ENCODE measurements around the gene UBR1. TPM values are rescaled to one million over a fixed set of nuclear protein-coding genes. Genes with fewer than 3 reads are reported as not detected.
A peak's percentile ranks its signal among the peaks of the same experiment; 100 is the strongest.
"Not testable (repeated sequence)": the region's sequence is repeated elsewhere in the genome, so short reads cannot be mapped to it uniquely, and the experiment has no call there.

UBR1 gene
- total RNA-seq, 2 donors from 2014 or later, result 31.0 to 32.1 TPM

DNA sequence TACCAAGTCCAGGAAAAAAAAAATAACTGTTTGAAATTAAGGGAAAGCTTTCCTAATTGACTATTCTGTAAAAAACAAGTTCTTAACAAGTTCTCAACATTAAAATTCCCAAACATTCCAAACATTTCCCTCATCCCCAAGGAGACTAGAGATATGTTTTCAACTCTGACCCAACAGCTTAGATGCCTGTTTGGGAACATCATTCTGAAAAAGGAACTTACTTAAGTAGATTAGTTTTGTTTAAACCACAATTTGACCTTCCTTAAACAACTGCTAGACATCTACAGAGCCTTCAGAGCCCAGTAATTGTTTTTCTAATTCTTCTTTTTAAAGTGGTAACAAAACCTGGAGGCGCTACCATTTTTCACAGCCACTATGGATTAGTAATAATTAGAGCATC, 12.8 kb downstream of the UBR1 start:
- DNase-seq (ENCODE audit: low spot score in 2 of 2), result no peak
- Mint-ChIP-seq H3K9me3 (no peaks in the 10 kb centered on the region), H3K36me3 (peaks cover 4 to 17% of the 10 kb centered on the region in 2 donors), H3K27ac (no peak overlapping the region)
- no peak for ATAC-seq

DNA sequence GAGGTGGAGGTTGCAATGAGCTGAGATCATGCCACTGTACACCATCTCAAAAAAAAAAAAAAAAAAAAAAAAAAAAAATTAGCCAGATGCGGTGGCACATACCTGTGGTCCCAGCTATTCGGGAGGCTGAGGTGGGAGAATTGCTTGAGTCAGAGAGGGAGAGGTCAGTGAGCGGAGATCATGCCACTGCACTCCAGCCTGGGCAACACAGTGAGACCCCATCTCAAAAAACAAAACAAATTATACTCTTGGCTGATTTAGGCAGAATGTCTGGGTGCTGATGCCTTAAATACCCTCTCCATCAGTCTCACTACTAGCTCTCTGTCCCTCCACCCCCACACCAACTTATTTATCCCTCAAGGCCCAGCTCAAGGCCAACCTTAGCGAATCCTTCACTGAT, 14.0 kb downstream of the UBR1 start:
- Mint-ChIP-seq H3K27ac (no peak overlapping the region), H3K36me3 (peaks cover 0 to 10% of the 10 kb centered on the region in 2 donors), H3K9me3 (no peaks in the 10 kb centered on the region)
- no peak for DNase-seq (ENCODE audit: low spot score in 2 of 2)
- no peak for ATAC-seq

- ATAC-seq (no peak), DNase-seq (ENCODE audit: low spot score in 2 of 2) (no peak)
- Mint-ChIP-seq H3K36me3 (peaks cover 5% of the 10 kb centered on the region in 2 donors), H3K9me3 (no peaks in the 10 kb centered on the region), H3K27ac (peak overlapping the region in 1 of 2 donors; percentile 44)
Measured at GRCh38 chr15:43086551-43086950, 19.3 kb downstream of the UBR1 start.

- no peak for ATAC-seq
- Mint-ChIP-seq H3K27ac (peak overlapping the region in 1 of 2 donors; percentile 44), H3K36me3 (peaks cover 5% of the 10 kb centered on the region in 2 donors)
Measured at GRCh38 chr15:43085921-43086320, 19.9 kb downstream of the UBR1 start.

GRCh38 chr15:43082509-43082908, 23.3 kb downstream of the UBR1 start:
- H3K27ac Mint-ChIP-seq, result no peak overlapping the region
- peaks cover 0 to 5% of the 10 kb centered on the region in 2 donors for H3K36me3 Mint-ChIP-seq
- ATAC-seq (no peak), DNase-seq (ENCODE audit: low spot score in 2 of 2) (no peak)
- H3K9me3 Mint-ChIP-seq, result no peaks in the 10 kb centered on the region

More at GRCh38 chr15:43085921-43086320, 19.9 kb downstream of the UBR1 start:
- H3K9me3 Mint-ChIP-seq, result no peaks in the 10 kb centered on the region
- no peak for DNase-seq (ENCODE audit: low spot score in 2 of 2)

DNA sequence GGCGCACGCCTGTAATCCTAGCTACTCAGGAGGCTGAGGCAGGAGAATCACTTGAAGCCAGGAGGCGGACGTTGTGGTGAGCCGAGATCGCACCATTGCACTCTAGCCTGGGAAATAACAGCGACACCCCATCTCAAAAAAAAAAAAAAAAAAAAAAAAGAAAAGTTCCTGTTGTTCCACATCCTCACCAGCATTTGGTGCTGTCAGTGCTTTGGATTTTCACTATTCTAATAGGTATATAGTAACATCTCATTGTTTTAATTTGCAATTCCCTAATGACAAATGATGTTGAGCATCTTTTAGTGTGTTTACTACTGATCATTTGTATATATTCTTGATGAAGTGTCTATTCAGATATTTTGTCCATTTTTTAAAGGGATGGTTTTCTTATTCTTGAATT, 24.6 kb downstream of the UBR1 start:
- no peak for ATAC-seq
- H3K36me3 Mint-ChIP-seq, result peaks cover 0 to 5% of the 10 kb centered on the region in 2 donors
- no peaks in the 10 kb centered on the region for H3K9me3 Mint-ChIP-seq
- DNase-seq (ENCODE audit: low spot score in 2 of 2), result no peak
- H3K27ac Mint-ChIP-seq, result no peak overlapping the region

- ATAC-seq (no peak), DNase-seq (ENCODE audit: low spot score in 2 of 2) (no peak)
- no peak overlapping the region for H3K27ac Mint-ChIP-seq
- H3K36me3 Mint-ChIP-seq, result peaks cover 0 to 4% of the 10 kb centered on the region in 2 donors
- no peaks in the 10 kb centered on the region for H3K9me3 Mint-ChIP-seq
Measured at GRCh38 chr15:43071451-43071850, 34.4 kb downstream of the UBR1 start.

GRCh38 chr15:43070893-43071292, 34.9 kb downstream of the UBR1 start:
- no peak for DNase-seq (ENCODE audit: low spot score in 2 of 2)
- ATAC-seq, result no peak
- no peaks in the 10 kb centered on the region for H3K9me3 Mint-ChIP-seq
- peaks cover 4 to 9% of the 10 kb centered on the region in 2 donors for H3K36me3 Mint-ChIP-seq
- no peak overlapping the region for H3K27ac Mint-ChIP-seq

DNA sequence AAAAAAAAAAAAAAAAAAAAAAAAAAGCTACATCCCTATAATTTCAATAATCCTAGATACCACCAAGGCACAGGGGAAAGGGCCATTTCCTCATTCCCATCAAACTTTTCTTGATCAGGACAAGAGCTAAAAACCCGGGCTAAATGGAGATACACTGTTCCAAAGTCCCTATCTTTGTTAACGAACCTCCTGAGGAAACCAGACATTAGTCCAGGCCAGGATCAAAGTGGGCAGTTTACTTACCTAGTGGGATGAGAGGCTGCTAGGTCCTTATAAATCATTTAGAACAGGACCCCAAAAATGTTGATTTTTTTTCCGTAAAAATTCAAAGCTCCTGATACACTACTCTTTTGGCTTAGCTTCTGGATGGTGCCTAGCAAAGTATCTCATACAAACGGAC, 35.6 kb downstream of the UBR1 start:
- H3K36me3 Mint-ChIP-seq, result peaks cover 9 to 10% of the 10 kb centered on the region in 2 donors
- ATAC-seq, result no peak
- H3K27ac Mint-ChIP-seq, result no peak overlapping the region
- no peaks in the 10 kb centered on the region for H3K9me3 Mint-ChIP-seq
- DNase-seq (ENCODE audit: low spot score in 2 of 2), result no peak

- Mint-ChIP-seq H3K9me3 (no peaks in the 10 kb centered on the region), H3K27ac (peak overlapping the region in 1 of 2 donors; percentile 40), H3K36me3 (peaks cover 9 to 10% of the 10 kb centered on the region in 2 donors)
- DNase-seq (ENCODE audit: low spot score in 2 of 2) (peak in 1 of 2 donors; percentile 39), ATAC-seq (peak; percentile 64 to 98)
Measured at GRCh38 chr15:43067717-43068461, 37.9 kb downstream of the UBR1 start.

DNA sequence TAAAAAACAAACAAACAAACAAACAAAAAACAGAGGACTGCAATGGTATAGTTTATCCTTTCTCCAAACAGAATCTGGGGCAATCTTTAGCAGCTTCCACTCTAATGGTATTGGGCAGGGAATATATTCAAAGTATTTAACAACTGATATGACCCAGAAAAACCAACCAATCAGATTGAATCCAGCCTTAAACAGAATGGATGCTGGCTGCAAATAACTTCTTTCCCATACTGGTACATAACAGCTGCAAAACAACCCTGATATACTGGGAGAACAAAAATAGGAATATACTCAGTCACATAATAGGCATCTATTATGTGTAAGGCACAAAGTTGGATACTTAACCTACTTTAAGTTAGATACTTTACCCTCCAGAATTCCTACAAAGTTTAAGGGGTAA, 49.1 kb downstream of the UBR1 start:
- Mint-ChIP-seq H3K9me3 (no peaks in the 10 kb centered on the region), H3K27ac (no peak overlapping the region), H3K36me3 (peaks cover 0 to 9% of the 10 kb centered on the region in 2 donors)
- ATAC-seq, result no peak
- DNase-seq (ENCODE audit: low spot score in 2 of 2), result no peak

- no peak for ATAC-seq
- no peaks in the 10 kb centered on the region for H3K36me3 Mint-ChIP-seq
Measured at GRCh38 chr15:43052860-43053259, 53.0 kb downstream of the UBR1 start.

GRCh38 chr15:43048935-43049334, 56.9 kb downstream of the UBR1 start:
- DNase-seq (ENCODE audit: low spot score in 2 of 2), result no peak
- peaks cover 3 to 12% of the 10 kb centered on the region in 2 donors for H3K36me3 Mint-ChIP-seq
- no peak for ATAC-seq
- no peak overlapping the region for H3K27ac Mint-ChIP-seq
- no peaks in the 10 kb centered on the region for H3K9me3 Mint-ChIP-seq

More at GRCh38 chr15:43052860-43053259, 53.0 kb downstream of the UBR1 start:
- Mint-ChIP-seq H3K9me3 (no peaks in the 10 kb centered on the region), H3K27ac (no peak overlapping the region)
- no peak for DNase-seq (ENCODE audit: low spot score in 2 of 2)

DNA sequence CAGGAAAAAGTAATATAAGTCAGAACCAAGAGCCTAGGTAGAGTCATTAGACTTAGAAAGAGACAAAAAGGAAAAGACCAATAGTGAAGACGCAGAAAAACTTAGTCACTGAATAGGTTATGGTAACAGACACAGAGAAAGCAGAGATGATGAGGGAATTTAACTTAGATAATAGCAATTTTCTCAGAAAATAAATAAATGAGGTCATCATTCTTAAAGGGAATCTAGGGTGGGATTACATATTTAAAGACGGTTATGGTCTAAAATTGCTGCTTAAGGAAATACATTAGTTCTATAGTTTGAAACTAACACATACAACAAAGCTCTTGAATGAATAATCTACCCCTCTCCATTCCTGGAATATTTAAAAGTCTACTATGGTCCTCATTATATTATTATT, 59.4 kb downstream of the UBR1 start:
- peaks cover 14 to 31% of the 10 kb centered on the region in 2 donors for H3K36me3 Mint-ChIP-seq
- DNase-seq (ENCODE audit: low spot score in 2 of 2), result no peak

DNA sequence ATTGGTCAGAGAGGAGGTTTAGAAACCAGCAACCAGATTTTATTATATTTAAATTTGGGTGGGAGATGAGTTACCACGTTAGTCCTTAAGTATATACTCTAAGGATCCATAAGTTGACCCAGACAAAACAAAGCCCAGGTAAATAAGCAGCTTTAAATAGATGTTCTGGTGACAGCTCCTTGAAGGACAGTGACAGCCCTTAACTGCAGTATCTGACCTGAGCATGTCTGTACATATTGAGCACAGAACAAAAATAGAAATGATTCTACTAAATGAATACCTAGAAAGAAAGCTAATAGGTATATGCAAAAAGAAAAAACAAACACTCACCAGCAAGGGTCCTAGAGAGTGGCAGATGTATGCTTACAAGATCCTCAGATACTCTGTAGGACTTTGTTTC, 63.0 kb downstream of the UBR1 start:
- no peak for DNase-seq (ENCODE audit: low spot score in 2 of 2)
- ATAC-seq, result no peak
- Mint-ChIP-seq H3K27ac (no peak overlapping the region), H3K36me3 (peaks cover 22 to 43% of the 10 kb centered on the region in 2 donors), H3K9me3 (peaks cover 5% of the 10 kb centered on the region in 2 donors)

More for the DNA sequence above, 59.4 kb downstream of the UBR1 start:
- no peak for ATAC-seq
- Mint-ChIP-seq H3K9me3 (peaks cover 5% of the 10 kb centered on the region in 2 donors), H3K27ac (no peak overlapping the region)

DNA sequence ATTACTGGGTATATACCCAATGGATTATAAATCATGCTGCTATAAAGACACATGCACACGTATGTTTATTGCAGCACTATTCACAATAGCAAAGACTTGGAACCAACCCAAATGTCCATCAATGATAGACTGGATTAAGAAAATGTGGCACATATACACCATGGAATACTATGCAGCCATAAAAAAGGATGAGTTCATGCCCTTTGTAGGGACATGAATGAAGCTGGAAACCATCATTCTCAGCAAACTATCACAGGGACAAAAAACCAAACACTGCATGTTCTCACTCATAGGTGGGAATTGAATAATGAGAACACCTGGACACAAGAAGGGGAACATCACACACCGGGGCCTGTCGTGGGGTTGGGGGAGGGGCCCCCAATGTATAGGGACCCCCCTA, 64.8 kb downstream of the UBR1 start:
- not testable (repeated sequence) for ATAC-seq
- peaks cover 22 to 43% of the 10 kb centered on the region in 2 donors for H3K36me3 Mint-ChIP-seq

GRCh38 chr15:43035240-43035639, 70.6 kb downstream of the UBR1 start:
- H3K36me3 Mint-ChIP-seq; H3K9me3 Mint-ChIP-seq; ATAC-seq; H3K27ac Mint-ChIP-seq; DNase-seq (ENCODE audit: low spot score in 2 of 2): not testable (repeated sequence)

More for the DNA sequence above, 64.8 kb downstream of the UBR1 start:
- H3K27ac Mint-ChIP-seq; DNase-seq (ENCODE audit: low spot score in 2 of 2); H3K9me3 Mint-ChIP-seq: not testable (repeated sequence)

DNA sequence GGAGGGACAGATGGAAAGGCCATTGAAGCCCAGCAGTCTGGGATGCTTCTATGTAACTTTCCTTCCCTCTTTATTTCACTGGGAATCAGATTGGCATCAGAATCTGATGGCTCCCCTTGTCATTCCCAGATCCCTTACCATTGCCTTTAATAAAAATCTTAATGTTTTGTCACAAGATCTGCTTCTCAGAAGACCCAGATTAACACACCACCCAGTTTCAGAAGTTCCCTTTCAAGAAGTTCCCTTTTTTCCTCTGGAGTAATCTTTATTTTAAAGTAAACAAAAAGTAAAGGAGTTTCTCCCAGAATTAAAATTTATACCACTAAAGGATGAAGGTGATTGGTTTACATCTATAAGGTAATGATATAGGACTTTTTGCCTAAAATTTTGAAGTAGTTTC, 76.4 kb downstream of the UBR1 start:
- no peaks in the 10 kb centered on the region for H3K36me3 Mint-ChIP-seq

More for the DNA sequence above, 76.4 kb downstream of the UBR1 start:
- ATAC-seq, result no peak
- Mint-ChIP-seq H3K9me3 (no peaks in the 10 kb centered on the region), H3K27ac (peak overlapping the region in 1 of 2 donors; percentile 50)
- no peak for DNase-seq (ENCODE audit: low spot score in 2 of 2)
